ENCODE data around the gene STAT4. TPM values are rescaled to one million over a fixed set of nuclear protein-coding genes. Genes with fewer than 3 reads are reported as not detected.

STAT4 gene
- total RNA-seq, 1 donor from 2014 or later = 1.6 TPM

- no peak for TF ChIP-seq CTCF (conservative IDR thresholded peaks at IDR 0.05; ENCODE audit: low read depth, low read length)
- H3K4me3 ChIP-seq (ENCODE audit: low read depth, low read length) = no peak overlapping the region
- no peak for DNase-seq (ENCODE audit: low read depth)
These were observed 45.7 kb downstream of the STAT4 start for GRCh38 chr2:191105082-191105481.

GRCh38 chr2:191103774-191104173, 47.0 kb downstream of the STAT4 start:
- H3K4me3 ChIP-seq (ENCODE audit: low read depth, low read length) = no peak overlapping the region
- no peak for TF ChIP-seq CTCF (conservative IDR thresholded peaks at IDR 0.05; ENCODE audit: low read depth, low read length)
- no peak for DNase-seq (ENCODE audit: low read depth)

- H3K4me3 ChIP-seq (ENCODE audit: low read depth, low read length) = no peak overlapping the region
- TF ChIP-seq CTCF (conservative IDR thresholded peaks at IDR 0.05; ENCODE audit: low read depth, low read length) = no peak
- DNase-seq (ENCODE audit: low read depth) = no peak
These were observed 50.6 kb downstream of the STAT4 start for GRCh38 chr2:191100216-191100615.

- DNase-seq (ENCODE audit: low read depth) = no peak
- no peak overlapping the region for H3K4me3 ChIP-seq (ENCODE audit: low read depth, low read length)
- TF ChIP-seq CTCF (conservative IDR thresholded peaks at IDR 0.05; ENCODE audit: low read depth, low read length) = no peak
These were observed 63.5 kb downstream of the STAT4 start for GRCh38 chr2:191087311-191087710.

- no peak for DNase-seq (ENCODE audit: low read depth)
- no peak overlapping the region for H3K4me3 ChIP-seq (ENCODE audit: low read depth, low read length)
- no peak for TF ChIP-seq CTCF (conservative IDR thresholded peaks at IDR 0.05; ENCODE audit: low read depth, low read length)
These were observed 64.1 kb downstream of the STAT4 start for GRCh38 chr2:191086706-191087105.

GRCh38 chr2:191083540-191083939, 67.3 kb downstream of the STAT4 start:
- TF ChIP-seq CTCF (conservative IDR thresholded peaks at IDR 0.05; ENCODE audit: low read depth, low read length) = no peak
- no peak for DNase-seq (ENCODE audit: low read depth)
- no peak overlapping the region for H3K4me3 ChIP-seq (ENCODE audit: low read depth, low read length)

- TF ChIP-seq CTCF (conservative IDR thresholded peaks at IDR 0.05; ENCODE audit: low read depth, low read length) = no peak
- no peak overlapping the region for H3K4me3 ChIP-seq (ENCODE audit: low read depth, low read length)
- DNase-seq (ENCODE audit: low read depth) = no peak
These were observed 68.5 kb downstream of the STAT4 start for GRCh38 chr2:191082321-191082720.

Measured in epithelial cell of proximal tubule (primary cell).